Smooth muscle cell (in vitro differentiated cells): ENCODE results near the gene SHMT2. TPM values are rescaled to one million over a fixed set of nuclear protein-coding genes. Genes with fewer than 3 reads are reported as not detected.
"Not testable (repeated sequence)": the region's sequence is repeated elsewhere in the genome, so short reads cannot be mapped to it uniquely, and the experiment has no call there.

Experiments used
- DNase-seq: peaks from one replicate; lab custom pipeline; 2025; ENCODE audit not compliant: unreplicated experiment; lab: John Stamatoyannopoulos, UW
- H2AFZ ChIP-seq: fragments of 200-600 bp; sonication (generic); 2 replicates; pipeline ENCODE4 v1.6.0; 2016; ENCODE audit warnings: antibody characterized with exemption, low read depth, mild to moderate bottlenecking
- H3F3A ChIP-seq: fragments of 200-600 bp; sonication (generic); 2 replicates; pipeline ENCODE4 v1.6.0; 2017; ENCODE audit warnings: antibody characterized with exemption, low read depth
- H3K27ac ChIP-seq: fragments of 200-600 bp; sonication (generic); 2 replicates; pipeline ENCODE4 v1.5.1; 2016; ENCODE audit warnings: low read depth, mild to moderate bottlenecking
- H3K27me3 ChIP-seq: fragments of 200-600 bp; sonication (generic); 2 replicates; pipeline ENCODE4 v1.6.1; 2016; ENCODE audit warnings: low read depth, mild to moderate bottlenecking
- H3K36me3 ChIP-seq: fragments of 200-600 bp; sonication (generic); 2 replicates; pipeline ENCODE4 v1.5.1; 2016; ENCODE audit warnings: low read depth
- H3K4me1 ChIP-seq: fragments of 200-600 bp; sonication (generic); 2 replicates; pipeline ENCODE4 v1.5.1; 2016; ENCODE audit warnings: low read depth
- H3K4me2 ChIP-seq: fragments of 200-600 bp; sonication (generic); 2 replicates; pipeline ENCODE4 v1.6.0; 2016; ENCODE audit warnings: mild to moderate bottlenecking
- H3K4me3 ChIP-seq: fragments of 200-600 bp; sonication (generic); 2 replicates; pipeline ENCODE4 v1.5.1; 2016; ENCODE audit warnings: mild to moderate bottlenecking
- H3K79me2 ChIP-seq: fragments of 200-600 bp; sonication (generic); 2 replicates; pipeline ENCODE4 v1.6.0; 2016; ENCODE audit warnings: low read depth, mild to moderate bottlenecking
- H3K9ac ChIP-seq: fragments of 200-600 bp; sonication (generic); 2 replicates; pipeline ENCODE4 v1.6.0; 2016; ENCODE audit warnings: low read depth
- H3K9me3 ChIP-seq: fragments of 200-600 bp; sonication (generic); replicated peaks from 2 replicates; pipeline ENCODE4 v1.5.1; 2016; ENCODE audit warnings: low read depth
- H4K20me1 ChIP-seq: fragments of 200-600 bp; sonication (generic); 2 replicates; pipeline ENCODE4 v1.6.0; 2016; ENCODE audit warnings: low read depth
- WGBS: methylation state at CpG from one replicate; pipeline ENCODE4 v1.1.7; 2016; ENCODE audit warnings: low lambda C conversion rate; 5-methylcytosine and 5-hydroxymethylcytosine counted together
- polyA plus RNA-seq: library from polyadenylated mRNA; unstranded; fragments of >200 nt; fragmentation: Nextera tagmentation; extraction: Ambion mirVana; gene quantifications from 2 replicates; pipeline ENCODE4 v1.2.1, GENCODE V29; 2016
- total RNA-seq: library from RNA; depleted of rRNA; stranded (reverse); fragments of >200 nt; gene quantifications from 2 replicates; pipeline ENCODE4 v1.2.3, GENCODE V29; 2014
- TF ChIP-seq, protein P1 (sequence below): fragments of 200-600 bp; sonication (generic); IDR thresholded peaks from 2 replicates; pipeline ENCODE4 v1.5.1; 2017; ENCODE audit warnings: borderline replicate concordance, mild to moderate bottlenecking, antibody characterized with exemption; ENCODE audit not compliant: insufficient read depth, poor library complexity, severe bottlenecking

Gene SHMT2
- total and polyA plus RNA-seq, 2 experiments from 2014 or later = 107 to 117 TPM

DNA sequence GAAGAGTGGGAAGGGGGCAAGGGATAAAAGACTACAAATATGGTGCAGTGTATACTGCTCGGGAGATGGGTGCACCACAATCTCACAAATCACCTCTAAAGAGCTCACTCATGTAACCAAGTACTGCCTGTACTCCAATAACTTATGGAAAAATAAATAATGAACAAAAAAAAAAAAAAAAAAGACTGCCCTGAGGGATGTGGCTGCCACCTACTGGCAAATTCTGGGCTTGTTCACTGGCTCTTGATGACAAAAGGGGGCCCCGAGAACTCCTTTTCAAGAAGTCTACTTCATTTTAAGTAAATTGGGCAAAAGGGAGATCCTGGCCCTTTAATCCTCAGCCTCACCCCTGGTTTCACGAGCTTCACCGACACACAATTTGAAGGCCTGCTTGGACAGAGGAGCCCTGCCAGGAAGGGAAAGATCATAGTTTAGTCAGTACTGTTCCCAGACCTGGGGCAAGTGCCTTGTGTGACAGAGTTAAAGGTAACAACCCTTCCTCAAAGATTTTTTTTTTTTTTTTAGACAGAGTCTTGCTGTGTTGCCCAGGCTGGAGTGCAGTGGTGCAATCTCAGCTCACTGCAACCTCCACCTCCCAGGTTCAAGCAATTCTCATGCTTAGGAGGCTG is 47.5 kb downstream of the SHMT2 start:
- Histone ChIP-seq H3K79me2 (no peaks in the 10 kb centered on the region), H3K9me3 (no peaks in the 10 kb centered on the region), H3F3A (peaks cover 6% of the 10 kb centered on the region), H4K20me1 (no peaks in the 10 kb centered on the region), H3K4me1 (peaks cover 4% of the 10 kb centered on the region), H3K4me2 (no peak overlapping the region), H3K27ac (no peak overlapping the region), H3K9ac (no peak overlapping the region), H3K36me3 (no peaks in the 10 kb centered on the region), H3K4me3 (no peak overlapping the region), H2AFZ (no peak overlapping the region), H3K27me3 (no peaks in the 10 kb centered on the region)
- DNase-seq = no peak
- TF ChIP-seq, protein P1, sequence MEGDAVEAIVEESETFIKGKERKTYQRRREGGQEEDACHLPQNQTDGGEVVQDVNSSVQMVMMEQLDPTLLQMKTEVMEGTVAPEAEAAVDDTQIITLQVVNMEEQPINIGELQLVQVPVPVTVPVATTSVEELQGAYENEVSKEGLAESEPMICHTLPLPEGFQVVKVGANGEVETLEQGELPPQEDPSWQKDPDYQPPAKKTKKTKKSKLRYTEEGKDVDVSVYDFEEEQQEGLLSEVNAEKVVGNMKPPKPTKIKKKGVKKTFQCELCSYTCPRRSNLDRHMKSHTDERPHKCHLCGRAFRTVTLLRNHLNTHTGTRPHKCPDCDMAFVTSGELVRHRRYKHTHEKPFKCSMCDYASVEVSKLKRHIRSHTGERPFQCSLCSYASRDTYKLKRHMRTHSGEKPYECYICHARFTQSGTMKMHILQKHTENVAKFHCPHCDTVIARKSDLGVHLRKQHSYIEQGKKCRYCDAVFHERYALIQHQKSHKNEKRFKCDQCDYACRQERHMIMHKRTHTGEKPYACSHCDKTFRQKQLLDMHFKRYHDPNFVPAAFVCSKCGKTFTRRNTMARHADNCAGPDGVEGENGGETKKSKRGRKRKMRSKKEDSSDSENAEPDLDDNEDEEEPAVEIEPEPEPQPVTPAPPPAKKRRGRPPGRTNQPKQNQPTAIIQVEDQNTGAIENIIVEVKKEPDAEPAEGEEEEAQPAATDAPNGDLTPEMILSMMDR = peak; percentile 19
- WGBS = 94% methylated on average over 4 of the region's 4 CpGs

DNA sequence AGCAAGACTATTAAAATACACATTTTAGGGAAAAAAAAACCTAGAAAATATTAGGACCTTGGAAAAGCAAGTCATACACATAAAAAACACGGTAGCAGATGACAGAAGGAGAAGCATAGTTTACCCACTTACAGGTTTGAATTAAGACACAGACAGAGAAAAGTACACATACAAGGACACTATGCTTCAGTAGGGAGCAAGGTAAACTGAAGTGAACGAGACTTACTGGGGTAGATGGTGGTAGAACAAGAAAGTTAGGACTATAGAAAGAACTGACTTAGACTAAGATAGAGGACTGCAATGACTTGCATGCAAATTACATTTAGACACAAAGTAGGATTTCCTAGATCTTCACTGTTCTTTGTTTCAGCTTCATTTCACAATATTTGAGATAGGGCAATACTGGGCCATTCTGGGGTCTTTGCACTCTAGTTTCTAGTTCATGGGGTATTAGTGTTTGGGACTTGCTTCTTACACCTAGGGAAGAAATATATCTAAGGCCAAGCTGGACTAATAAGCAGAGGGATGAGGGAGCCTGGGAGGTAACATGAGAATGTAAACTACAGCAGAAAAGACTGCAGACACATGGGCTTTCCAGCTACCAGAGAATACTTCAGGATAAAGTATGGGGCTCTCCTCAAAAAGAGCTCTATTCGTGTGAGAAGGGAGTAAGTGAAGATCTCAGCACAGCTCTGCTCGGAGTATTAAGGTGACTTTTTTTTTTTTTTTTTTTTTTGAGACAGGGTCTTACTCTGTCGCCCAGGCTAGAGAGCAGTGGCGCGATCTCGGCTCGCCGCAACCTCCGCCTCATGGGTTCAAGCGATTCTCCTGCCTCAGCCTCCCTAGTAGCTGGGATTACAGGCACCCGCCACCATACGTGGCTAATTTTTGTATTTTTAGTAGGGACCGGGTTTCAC is 49.2 kb downstream of the SHMT2 start:
- Histone ChIP-seq H3K9me3 (no peaks in the 10 kb centered on the region), H3K4me2 (no peak overlapping the region), H3K36me3 (peaks cover 11% of the 10 kb centered on the region), H3K4me1 (peaks cover 4% of the 10 kb centered on the region), H3K79me2 (no peaks in the 10 kb centered on the region), H2AFZ (no peak overlapping the region), H3K27ac (peak overlapping the region; percentile 87), H4K20me1 (no peaks in the 10 kb centered on the region), H3K4me3 (no peak overlapping the region), H3K9ac (no peak overlapping the region), H3F3A (peaks cover 6% of the 10 kb centered on the region), H3K27me3 (no peaks in the 10 kb centered on the region)
- TF ChIP-seq, protein P1 = no peak
- WGBS = 96% methylated on average over 15 of the region's 15 CpGs
- DNase-seq = no peak

DNA sequence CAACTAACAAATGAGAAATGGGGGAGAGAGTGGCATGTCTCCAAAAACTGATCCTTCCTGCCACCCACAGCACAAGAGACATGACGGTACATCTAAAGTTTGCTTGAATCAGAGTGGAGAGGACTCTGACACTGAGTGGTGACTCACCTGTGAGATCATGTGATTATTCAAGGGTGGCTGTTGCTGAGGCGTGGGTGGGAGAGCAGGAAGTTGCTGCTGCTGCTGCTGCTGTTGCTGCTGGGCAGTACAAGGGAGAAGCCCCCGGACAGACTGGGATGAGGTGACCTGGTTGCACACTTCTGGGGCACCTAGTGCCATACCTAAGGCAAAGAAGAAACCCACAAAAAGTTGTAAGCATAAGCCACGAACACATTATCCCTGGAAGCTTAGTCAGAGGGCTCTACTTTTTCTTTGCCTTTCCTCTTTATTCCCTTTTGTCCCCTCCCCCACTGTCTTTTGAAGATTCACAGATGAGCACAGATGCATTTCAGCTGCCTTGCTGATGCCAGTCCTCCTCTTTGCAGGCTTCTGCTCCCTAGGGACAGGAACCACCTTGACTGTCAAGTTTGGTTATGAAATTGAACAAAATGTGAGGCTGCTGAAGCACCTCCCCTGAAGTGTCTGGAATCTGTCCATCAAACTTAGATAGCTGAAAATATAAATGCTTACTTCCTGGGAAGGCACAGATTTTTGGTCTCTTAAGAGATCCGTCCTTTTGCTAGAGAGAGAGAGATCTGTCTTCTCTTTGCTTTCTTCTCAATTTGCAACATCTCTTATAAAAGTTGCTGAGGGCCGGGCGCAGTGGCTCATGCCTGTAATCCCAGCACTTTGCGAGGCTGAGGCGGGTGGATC is 50.9 kb downstream of the SHMT2 start:
- Histone ChIP-seq H2AFZ (no peak overlapping the region), H3K4me3 (peak overlapping the region; percentile 19), H3K36me3 (peaks cover 11% of the 10 kb centered on the region), H3K9ac (peak overlapping the region; percentile 36), H3K9me3 (no peaks in the 10 kb centered on the region), H3K4me2 (peak overlapping the region; percentile 77), H3K4me1 (peaks cover 4% of the 10 kb centered on the region), H3K27ac (peak overlapping the region; percentile 87), H3K79me2 (no peaks in the 10 kb centered on the region), H3K27me3 (no peaks in the 10 kb centered on the region), H4K20me1 (no peaks in the 10 kb centered on the region), H3F3A (peaks cover 6% of the 10 kb centered on the region)
- TF ChIP-seq, protein P1 = no peak
- DNase-seq = no peak
- 53% methylated on average over 9 of the region's 9 CpGs for WGBS

- H3F3A ChIP-seq, H3K27me3 ChIP-seq, H4K20me1 ChIP-seq, H3K9ac ChIP-seq, H2AFZ ChIP-seq, H3K4me3 ChIP-seq, DNase-seq, H3K4me1 ChIP-seq, H3K79me2 ChIP-seq, H3K4me2 ChIP-seq, H3K9me3 ChIP-seq, H3K27ac ChIP-seq: not testable (repeated sequence)
- H3K36me3 ChIP-seq = peaks cover 11% of the 10 kb centered on the region
- WGBS = 97% methylated on average over 12 of the region's 12 CpGs
Observed at GRCh38 chr12:57282073-57282472, 52.6 kb downstream of the SHMT2 start.
